MM.1S (cell line): ENCODE data around the gene GAS2L1.

Source experiments
- DNase-seq: peaks from one replicate; pipeline ENCODE4 v3.0.0-alpha.2; 2015
- H2AFZ ChIP-seq: fragments of 300-600 bp; sonication (generic); 2 replicates; pipeline ENCODE4 v1.6.0; 2016; ENCODE audit warnings: antibody characterized with exemption, low read length
- H3F3A ChIP-seq: fragments of 300-600 bp; sonication (generic); 2 replicates; pipeline ENCODE4 v1.6.1; 2016; ENCODE audit warnings: mild to moderate bottlenecking, antibody characterized with exemption, low read length, moderate library complexity, mixed read lengths; ENCODE audit not compliant: insufficient read depth
- H3K27ac ChIP-seq: fragments of 300-600 bp; sonication (generic); 2 replicates; pipeline ENCODE4 v1.5.1; 2016; ENCODE audit warnings: mild to moderate bottlenecking, low read length
- H3K27me3 ChIP-seq: fragments of 300-600 bp; sonication (generic); replicated peaks from 2 replicates; pipeline ENCODE4 v1.6.0; 2016; ENCODE audit warnings: low read length; ENCODE audit not compliant: insufficient read depth
- H3K36me3 ChIP-seq: fragments of 300-600 bp; sonication (generic); replicated peaks from 2 replicates; pipeline ENCODE4 v1.6.1; 2016; ENCODE audit warnings: mild to moderate bottlenecking, low read length, mixed read lengths; ENCODE audit not compliant: insufficient read depth
- H3K4me1 ChIP-seq: fragments of 300-600 bp; sonication (generic); 2 replicates; pipeline ENCODE4 v1.6.1; 2016; ENCODE audit warnings: low read length, mixed read lengths
- H3K4me2 ChIP-seq: fragments of 300-600 bp; sonication (generic); 2 replicates; pipeline ENCODE4 v1.6.0; 2016; ENCODE audit warnings: low read depth, low read length
- H3K4me3 ChIP-seq: fragments of 300-600 bp; sonication (generic); 2 replicates; pipeline ENCODE4 v1.5.1; 2016; ENCODE audit warnings: low read length, mixed read lengths
- H3K79me2 ChIP-seq: fragments of 300-600 bp; sonication (generic); 2 replicates; pipeline ENCODE4 v1.6.1; 2016; ENCODE audit warnings: mixed run types, low read length, mixed read lengths
- H3K9ac ChIP-seq: fragments of 300-600 bp; sonication (generic); 2 replicates; pipeline ENCODE4 v1.6.1; 2016; ENCODE audit warnings: low read length, mixed read lengths
- H3K9me2 ChIP-seq: fragments of 300-600 bp; sonication (generic); replicated peaks from 2 replicates; pipeline ENCODE4 v1.6.1; 2016; ENCODE audit warnings: mild to moderate bottlenecking, low read length, mixed read lengths; ENCODE audit not compliant: insufficient read depth
- H3K9me3 ChIP-seq: fragments of 300-600 bp; sonication (generic); replicated peaks from 2 replicates; pipeline ENCODE4 v1.6.1; 2016; ENCODE audit warnings: mild to moderate bottlenecking, low read length, mixed read lengths; ENCODE audit not compliant: insufficient read depth
- H4K20me1 ChIP-seq: fragments of 300-600 bp; sonication (generic); 2 replicates; pipeline ENCODE4 v1.6.1; 2016; ENCODE audit warnings: mild to moderate bottlenecking, low read length, moderate library complexity, mixed read lengths; ENCODE audit not compliant: insufficient read depth
- CTCF ChIP-seq: fragments of 300-600 bp; sonication (generic); IDR thresholded peaks from 2 replicates; pipeline ENCODE4 v1.5.1; 2016; ENCODE audit warnings: antibody characterized with exemption, low read length, mixed read lengths
- EZH2 ChIP-seq: fragments of 300-600 bp; sonication (generic); optimal IDR thresholded peaks from 2 replicates; pipeline ENCODE3; 2017; ENCODE audit warnings: low read depth, mild to moderate bottlenecking, antibody characterized with exemption, low read length, mixed read lengths
- EZH2phosphoT487 ChIP-seq: fragments of 300-600 bp; sonication (generic); IDR thresholded peaks from 2 replicates; pipeline ENCODE4 v1.6.1; 2018; ENCODE audit warnings: antibody characterized with exemption, low read length

The GAS2L1 gene

GRCh38 chr22:29259253-29259899 is 47.1 kb upstream of the GAS2L1 start:
- H3K4me3 ChIP-seq: no peak overlapping the region
- no peak for DNase-seq
- H3K79me2 ChIP-seq: peaks cover 3% of the 10 kb centered on the region; the same call in 1 of the 2 replicates
- no peak overlapping the region for H2AFZ ChIP-seq
- no peak overlapping the region for H3K27ac ChIP-seq
- H3K9ac ChIP-seq: no peak overlapping the region
- TF ChIP-seq EZH2phosphoT487: no peak
- no peak for TF ChIP-seq CTCF
- no peak for TF ChIP-seq EZH2
- H4K20me1 ChIP-seq: no peaks in the 10 kb centered on the region
- no peaks in the 10 kb centered on the region for H3K9me3 ChIP-seq
- H3F3A ChIP-seq: no peaks in the 10 kb centered on the region
- H3K9me2 ChIP-seq: no peaks in the 10 kb centered on the region
- no peaks in the 10 kb centered on the region for H3K4me1 ChIP-seq
- no peak overlapping the region for H3K4me2 ChIP-seq
- H3K36me3 ChIP-seq: no peaks in the 10 kb centered on the region
- H3K27me3 ChIP-seq: no peaks in the 10 kb centered on the region

- H3K27ac ChIP-seq: no peak overlapping the region
- H3K4me1 ChIP-seq: no peaks in the 10 kb centered on the region
- DNase-seq: no peak
- H3K4me2 ChIP-seq: no peak overlapping the region
- H3K9ac ChIP-seq: no peak overlapping the region
- H3K27me3 ChIP-seq: no peaks in the 10 kb centered on the region
- H2AFZ ChIP-seq: no peak overlapping the region
- H3K9me2 ChIP-seq: no peaks in the 10 kb centered on the region
- H3K79me2 ChIP-seq: peaks cover 4% of the 10 kb centered on the region; the same call in 1 of the 2 replicates
- no peak for TF ChIP-seq EZH2phosphoT487
- no peak for TF ChIP-seq CTCF
- TF ChIP-seq EZH2: no peak
- H4K20me1 ChIP-seq: no peaks in the 10 kb centered on the region
- H3K9me3 ChIP-seq: no peaks in the 10 kb centered on the region
- no peaks in the 10 kb centered on the region for H3F3A ChIP-seq
- no peak overlapping the region for H3K4me3 ChIP-seq
- no peaks in the 10 kb centered on the region; the same call in 1 of the 2 replicates for H3K36me3 ChIP-seq
These were observed 46.4 kb upstream of the GAS2L1 start for GRCh38 chr22:29260031-29260560.

GRCh38 chr22:29260601-29261315 is 45.7 kb upstream of the GAS2L1 start:
- Histone ChIP-seq H3K27ac (no peak overlapping the region), H3K4me1 (no peaks in the 10 kb centered on the region), H3K79me2 (peaks cover 4% of the 10 kb centered on the region; the same call in 1 of the 2 replicates), H3K9me3 (no peaks in the 10 kb centered on the region), H3K4me3 (no peak overlapping the region), H3K36me3 (no peaks in the 10 kb centered on the region; the same call in 1 of the 2 replicates), H3K9ac (no peak overlapping the region), H3K4me2 (no peak overlapping the region), H3K27me3 (no peaks in the 10 kb centered on the region), H3K9me2 (no peaks in the 10 kb centered on the region), H4K20me1 (no peaks in the 10 kb centered on the region), H2AFZ (no peak overlapping the region), H3F3A (no peaks in the 10 kb centered on the region)
- TF ChIP-seq CTCF (no peak), EZH2 (no peak), EZH2phosphoT487 (no peak)
- DNase-seq: no peak
